ENCODE data around the gene EIF4A2. TPM values are rescaled to one million over a fixed set of nuclear protein-coding genes. Genes with fewer than 3 reads are reported as not detected.

Gene EIF4A2
- total RNA-seq: 502 and 507 TPM in 2 replicates

- H3K9me3 Mint-ChIP-seq: peaks cover 6% of the 10 kb centered on the region
- peaks cover 3% of the 10 kb centered on the region for H3K27me3 Mint-ChIP-seq
- peak within 1 kb of the TSS; percentile 100 for H3K4me3 Mint-ChIP-seq
- intact Hi-C loops (cut with micrococcal nuclease): loop anchor here (1.0 to 10.0 kb wide), 8 partner anchors 11 to 846 kb away; partner anchors contain the start of genes AHSG, DNAJB11, RFC4 and ST6GAL1
- H3K36me3 Mint-ChIP-seq (ENCODE audit: low read depth): peaks cover 51% of the 10 kb centered on the region
- peaks cover 36% of the 10 kb centered on the region for H3K4me1 Mint-ChIP-seq
- peak; percentile 97 for DNase-seq
- peak within 1 kb of the TSS; percentile 100 for H3K27ac Mint-ChIP-seq
These were observed at the start of gene EIF4A2 for GRCh38 chr3:186783058-186783730. Gene EIF4A2, plus strand, starts transcription at chr3:186783577. Its CDS starts 34 bp downstream, at chr3:186783611.

DNA sequence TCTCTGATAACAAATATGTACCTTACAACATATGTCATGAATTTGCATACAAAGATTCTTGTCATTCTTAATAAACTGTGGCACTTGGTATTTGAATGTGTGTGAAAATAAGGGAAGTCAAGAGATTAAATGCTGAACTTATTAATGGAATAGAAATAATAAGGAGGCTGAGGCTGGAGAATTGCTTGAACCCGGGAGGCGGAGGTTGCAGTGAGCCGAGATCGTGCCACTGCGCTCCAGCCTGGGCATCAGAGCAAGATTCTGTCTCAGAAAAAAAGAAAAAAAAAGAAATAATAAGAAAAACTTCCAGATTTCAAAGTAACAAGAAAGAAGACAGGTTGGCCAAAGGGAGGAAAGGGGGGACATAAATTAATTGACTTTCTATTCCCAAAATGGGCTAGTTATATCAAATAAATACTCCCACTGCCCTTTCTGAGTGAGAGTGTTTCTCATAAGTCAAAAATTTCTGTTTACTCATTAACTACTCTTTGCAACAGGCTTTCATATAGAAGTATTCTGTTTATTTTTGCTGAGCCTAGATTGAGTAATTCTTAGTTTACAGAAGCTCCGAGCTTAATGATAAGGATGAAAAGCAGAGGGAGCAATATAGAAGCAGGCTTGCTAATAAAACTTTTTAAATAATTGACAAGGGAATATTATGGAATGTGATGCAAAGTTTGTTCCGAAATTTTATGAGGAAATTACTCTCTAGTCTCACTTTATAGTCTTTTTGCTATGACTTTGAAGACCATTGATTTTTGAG lies 40.6 kb upstream of the EIF4A2 start:
- DNase-seq: no peak
- Mint-ChIP-seq H3K27me3 (peaks cover 4% of the 10 kb centered on the region), H3K36me3 (ENCODE audit: low read depth) (no peaks in the 10 kb centered on the region), H3K4me1 (peaks cover 2% of the 10 kb centered on the region), H3K27ac (no peak overlapping the region), H3K4me3 (no peak overlapping the region), H3K9me3 (no peaks in the 10 kb centered on the region)
- intact Hi-C loops (cut with micrococcal nuclease): no loop called here

DNA sequence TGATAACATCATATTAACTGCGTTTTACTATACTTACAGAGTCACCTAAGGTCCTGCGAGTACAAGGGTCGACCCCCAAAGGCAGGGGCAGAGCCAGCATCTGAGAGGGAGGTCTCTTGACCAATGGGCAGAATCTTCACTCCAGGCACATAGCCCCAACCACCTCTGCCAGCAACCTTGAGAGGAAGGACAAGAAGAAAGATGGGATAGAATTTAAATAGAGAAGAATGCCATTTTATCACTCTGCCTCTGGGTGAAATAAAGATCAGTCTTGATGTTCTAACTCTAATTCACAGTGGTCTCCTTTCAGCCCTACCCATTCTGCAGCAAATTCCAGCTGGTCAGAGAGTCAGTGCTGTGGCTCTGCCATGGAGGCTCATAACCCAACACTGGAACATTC lies 39.7 kb upstream of the EIF4A2 start:
- no peaks in the 10 kb centered on the region for H3K9me3 Mint-ChIP-seq
- peaks cover 4% of the 10 kb centered on the region for H3K27me3 Mint-ChIP-seq

GRCh38 chr3:186746008-186746407 lies 37.4 kb upstream of the EIF4A2 start:
- H3K4me3 Mint-ChIP-seq: no peak overlapping the region
- no peaks in the 10 kb centered on the region for H3K9me3 Mint-ChIP-seq
- peaks cover 4% of the 10 kb centered on the region for H3K4me1 Mint-ChIP-seq
- H3K36me3 Mint-ChIP-seq (ENCODE audit: low read depth): no peaks in the 10 kb centered on the region
- intact Hi-C loops (cut with micrococcal nuclease): no loop called here
- DNase-seq: no peak
- H3K27me3 Mint-ChIP-seq: peaks cover 4% of the 10 kb centered on the region
- no peak overlapping the region for H3K27ac Mint-ChIP-seq

More for the DNA sequence above, 39.7 kb upstream of the EIF4A2 start:
- H3K27ac Mint-ChIP-seq: no peak overlapping the region
- no peak for DNase-seq
- no peaks in the 10 kb centered on the region for H3K36me3 Mint-ChIP-seq (ENCODE audit: low read depth)
- H3K4me3 Mint-ChIP-seq: no peak overlapping the region
- peaks cover 4% of the 10 kb centered on the region for H3K4me1 Mint-ChIP-seq
- intact Hi-C loops (cut with micrococcal nuclease): no loop called here

DNA sequence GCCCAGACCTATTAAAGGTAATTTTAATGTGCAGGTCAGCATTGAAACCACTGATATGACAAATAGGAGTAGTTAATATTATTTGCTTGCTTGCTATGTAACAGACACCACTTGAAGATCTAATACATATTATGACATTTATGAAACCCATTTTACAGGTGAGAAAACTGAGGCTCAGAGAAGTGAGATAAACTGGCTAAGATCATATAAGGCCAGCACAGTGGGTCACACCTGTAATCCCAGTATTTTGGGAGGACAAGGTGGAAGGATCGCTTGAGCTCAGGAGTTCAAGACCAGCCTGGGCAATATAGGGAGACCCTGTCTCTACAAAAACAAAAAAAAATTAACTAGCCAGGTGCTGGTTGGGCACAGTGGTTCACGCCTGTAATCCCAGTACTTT lies 33.1 kb upstream of the EIF4A2 start:
- no peak overlapping the region for H3K4me3 Mint-ChIP-seq
- no peaks in the 10 kb centered on the region for H3K27me3 Mint-ChIP-seq

DNA sequence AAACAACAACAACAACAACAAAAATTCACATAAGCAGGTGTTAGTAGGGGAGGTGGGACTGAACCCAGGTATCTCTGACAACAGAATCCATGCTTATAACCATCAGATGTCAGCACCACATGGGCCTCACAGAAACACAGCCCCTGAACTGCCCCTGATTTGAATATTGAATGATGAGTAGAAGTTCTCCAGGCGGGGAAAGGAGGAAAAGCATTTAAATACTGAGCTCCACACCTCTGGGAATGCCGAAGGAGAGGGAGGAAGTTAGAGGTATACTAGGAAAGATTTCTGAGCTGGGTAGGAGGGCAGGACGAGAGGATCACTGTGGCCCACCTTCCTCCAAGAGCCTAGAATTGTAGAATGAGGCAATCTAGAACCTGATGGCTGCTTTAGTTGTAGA lies 31.9 kb upstream of the EIF4A2 start:
- intact Hi-C loops (cut with micrococcal nuclease): no loop called here
- H3K4me3 Mint-ChIP-seq: no peak overlapping the region

More for the DNA sequence above, 33.1 kb upstream of the EIF4A2 start:
- no peaks in the 10 kb centered on the region for H3K9me3 Mint-ChIP-seq
- H3K27ac Mint-ChIP-seq: no peak overlapping the region
- intact Hi-C loops (cut with micrococcal nuclease): no loop called here
- H3K36me3 Mint-ChIP-seq (ENCODE audit: low read depth): no peaks in the 10 kb centered on the region
- H3K4me1 Mint-ChIP-seq: peaks cover 9% of the 10 kb centered on the region
- no peak for DNase-seq

DNA sequence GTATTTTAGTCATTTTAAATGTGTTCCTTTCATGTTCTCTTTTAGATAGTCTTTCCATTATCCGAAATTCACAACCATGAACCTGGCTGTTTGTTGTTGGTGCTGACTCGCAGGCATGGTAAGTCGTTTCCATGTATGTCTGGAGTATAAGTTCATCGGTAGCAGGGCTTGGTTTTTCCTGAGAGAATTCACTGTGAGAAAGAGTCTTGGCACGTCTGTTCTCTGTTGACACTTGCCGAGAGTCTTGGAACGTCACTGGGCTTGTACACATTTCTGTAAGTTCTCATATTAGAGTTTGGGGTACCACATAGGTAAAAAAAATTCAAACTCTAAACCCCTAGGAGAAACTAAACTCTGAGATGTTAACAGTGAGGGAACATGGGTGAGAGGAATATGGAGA lies 29.4 kb upstream of the EIF4A2 start:
- intact Hi-C loops (cut with micrococcal nuclease): no loop called here
- no peak overlapping the region for H3K4me3 Mint-ChIP-seq

More for the DNA sequence above, 31.9 kb upstream of the EIF4A2 start:
- Mint-ChIP-seq H3K27ac (no peak overlapping the region), H3K4me1 (peaks cover 7% of the 10 kb centered on the region), H3K9me3 (no peaks in the 10 kb centered on the region), H3K27me3 (no peaks in the 10 kb centered on the region), H3K36me3 (ENCODE audit: low read depth) (no peaks in the 10 kb centered on the region)
- DNase-seq: no peak

GRCh38 chr3:186754871-186755270 lies 28.5 kb upstream of the EIF4A2 start:
- intact Hi-C loops (cut with micrococcal nuclease): no loop called here
- Mint-ChIP-seq H3K9me3 (no peaks in the 10 kb centered on the region), H3K27me3 (peaks cover 3% of the 10 kb centered on the region), H3K4me1 (peaks cover 5% of the 10 kb centered on the region), H3K27ac (no peak overlapping the region), H3K36me3 (ENCODE audit: low read depth) (no peaks in the 10 kb centered on the region), H3K4me3 (no peak overlapping the region)
- no peak for DNase-seq

More for the DNA sequence above, 29.4 kb upstream of the EIF4A2 start:
- Mint-ChIP-seq H3K9me3 (no peaks in the 10 kb centered on the region), H3K36me3 (ENCODE audit: low read depth) (no peaks in the 10 kb centered on the region), H3K27me3 (peaks cover 3% of the 10 kb centered on the region), H3K4me1 (peaks cover 5% of the 10 kb centered on the region), H3K27ac (no peak overlapping the region)
- DNase-seq: no peak

DNA sequence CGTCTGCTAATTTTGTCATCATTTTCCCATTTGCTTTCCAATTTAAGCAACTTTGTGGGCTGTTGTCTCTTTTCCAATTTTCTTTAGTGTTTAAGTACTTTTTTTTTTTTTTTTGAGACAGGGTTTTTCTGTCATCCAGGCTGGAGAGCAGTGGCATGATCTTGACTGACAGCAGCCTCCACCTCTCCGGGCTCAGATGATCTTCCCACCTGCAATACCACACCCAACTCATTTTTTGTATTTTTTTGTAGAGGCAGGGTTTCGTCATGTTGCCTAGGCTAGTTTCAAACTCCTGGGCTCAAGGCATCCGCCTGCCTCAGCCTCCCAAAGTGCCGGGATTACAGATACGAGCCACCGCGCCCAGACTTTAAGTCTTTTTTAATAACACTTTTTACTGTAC lies 26.2 kb upstream of the EIF4A2 start:
- peaks cover 3% of the 10 kb centered on the region for H3K27me3 Mint-ChIP-seq
- no peaks in the 10 kb centered on the region for H3K36me3 Mint-ChIP-seq (ENCODE audit: low read depth)
- intact Hi-C loops (cut with micrococcal nuclease): no loop called here
- DNase-seq: no peak
- no peak overlapping the region for H3K27ac Mint-ChIP-seq
- H3K4me1 Mint-ChIP-seq: peaks cover 8% of the 10 kb centered on the region
- no peaks in the 10 kb centered on the region for H3K9me3 Mint-ChIP-seq
- H3K4me3 Mint-ChIP-seq: no peak overlapping the region

GRCh38 chr3:186757686-186758220 lies 25.6 kb upstream of the EIF4A2 start:
- peaks cover 8% of the 10 kb centered on the region for H3K4me1 Mint-ChIP-seq
- no peaks in the 10 kb centered on the region for H3K36me3 Mint-ChIP-seq (ENCODE audit: low read depth)
- no peak for DNase-seq
- H3K27ac Mint-ChIP-seq: no peak overlapping the region
- no peaks in the 10 kb centered on the region for H3K9me3 Mint-ChIP-seq
- intact Hi-C loops (cut with micrococcal nuclease): no loop called here
- H3K4me3 Mint-ChIP-seq: no peak overlapping the region
- H3K27me3 Mint-ChIP-seq: peaks cover 3% of the 10 kb centered on the region

GRCh38 chr3:186759231-186759930 lies 24.0 kb upstream of the EIF4A2 start:
- Mint-ChIP-seq H3K4me1 (peaks cover 3% of the 10 kb centered on the region), H3K27me3 (peaks cover 3% of the 10 kb centered on the region), H3K4me3 (no peak overlapping the region), H3K27ac (no peak overlapping the region), H3K9me3 (no peaks in the 10 kb centered on the region), H3K36me3 (ENCODE audit: low read depth) (no peaks in the 10 kb centered on the region)
- intact Hi-C loops (cut with micrococcal nuclease): no loop called here
- DNase-seq: no peak

DNA sequence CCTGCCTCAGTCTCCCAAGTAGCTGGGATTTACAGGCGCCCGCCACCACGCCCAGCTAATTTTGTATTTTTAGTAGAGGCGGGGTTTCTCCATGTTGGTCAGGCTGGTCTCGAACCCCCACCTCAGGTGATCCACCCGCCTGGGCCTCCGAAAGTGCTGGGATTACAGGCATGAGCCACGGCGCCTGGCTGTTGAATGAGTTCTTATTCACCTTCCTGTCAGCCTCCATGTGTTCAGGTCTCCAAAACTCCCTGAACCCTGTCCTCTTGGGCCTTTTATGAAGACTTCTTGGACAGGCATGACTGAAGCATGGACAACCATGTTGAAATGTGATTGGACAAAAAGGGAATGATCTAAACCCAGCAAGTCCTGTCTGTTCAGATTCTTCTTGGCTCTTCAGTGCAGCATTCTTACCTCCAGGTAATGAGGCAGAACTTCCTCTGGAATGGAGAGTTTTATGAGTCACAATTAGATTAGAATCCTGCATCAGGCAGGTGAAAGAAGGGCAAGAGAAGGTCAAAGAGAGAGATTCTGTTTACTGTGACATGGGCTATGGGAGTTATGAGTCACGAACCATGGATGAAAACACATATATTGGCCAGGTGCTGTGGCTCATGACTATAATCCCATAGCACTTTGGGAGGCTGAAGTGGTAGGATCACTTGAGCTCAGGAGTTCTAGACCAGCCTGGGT lies 23.1 kb upstream of the EIF4A2 start:
- peaks cover 3% of the 10 kb centered on the region for H3K4me1 Mint-ChIP-seq
- no peak overlapping the region for H3K4me3 Mint-ChIP-seq
- H3K27ac Mint-ChIP-seq: no peak overlapping the region
- H3K9me3 Mint-ChIP-seq: no peaks in the 10 kb centered on the region
- intact Hi-C loops (cut with micrococcal nuclease): no loop called here
- H3K27me3 Mint-ChIP-seq: peaks cover 3% of the 10 kb centered on the region
- no peaks in the 10 kb centered on the region for H3K36me3 Mint-ChIP-seq (ENCODE audit: low read depth)
- no peak for DNase-seq

DNA sequence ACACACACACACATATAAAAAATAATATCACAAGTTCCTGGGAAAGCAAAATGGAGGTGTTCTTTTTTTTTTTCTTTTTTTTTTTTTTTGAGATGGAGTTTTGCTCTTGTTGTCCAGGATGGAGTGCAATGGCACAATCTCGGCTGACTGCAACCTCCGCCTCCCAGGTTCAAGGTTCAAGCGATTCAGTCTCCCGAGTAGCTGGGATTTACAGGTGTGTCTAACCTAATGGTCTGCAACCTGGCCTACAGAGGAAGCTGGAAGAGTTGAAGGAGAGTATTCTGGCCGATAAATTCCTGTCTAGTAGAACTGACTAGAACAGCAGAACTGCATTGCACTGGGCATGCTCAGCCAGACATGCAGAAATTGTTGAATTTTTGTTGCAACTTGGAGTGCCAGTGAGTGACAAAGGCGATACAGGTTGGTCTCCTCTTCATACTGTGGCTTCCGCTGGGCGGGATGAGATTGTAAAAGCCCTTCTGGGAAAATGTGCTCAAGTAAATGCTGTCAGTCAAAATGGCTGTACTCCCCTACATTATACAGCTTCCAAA lies 22.4 kb upstream of the EIF4A2 start:
- no peaks in the 10 kb centered on the region for H3K9me3 Mint-ChIP-seq
- H3K27me3 Mint-ChIP-seq: peaks cover 3% of the 10 kb centered on the region
- H3K27ac Mint-ChIP-seq: no peak overlapping the region
- intact Hi-C loops (cut with micrococcal nuclease): no loop called here
- no peak for DNase-seq
- H3K4me3 Mint-ChIP-seq: no peak overlapping the region
- peaks cover 3% of the 10 kb centered on the region for H3K4me1 Mint-ChIP-seq
- H3K36me3 Mint-ChIP-seq (ENCODE audit: low read depth): no peaks in the 10 kb centered on the region

Data from activated CD4-positive, alpha-beta T cell treated with anti-CD3 and anti-CD28 coated beads, Interleukin-2, amount 10 ng/mL, durations not matched to agents 24 days and 14 days (primary cell).